ENCODE results near the gene DUSP1.

DNA sequence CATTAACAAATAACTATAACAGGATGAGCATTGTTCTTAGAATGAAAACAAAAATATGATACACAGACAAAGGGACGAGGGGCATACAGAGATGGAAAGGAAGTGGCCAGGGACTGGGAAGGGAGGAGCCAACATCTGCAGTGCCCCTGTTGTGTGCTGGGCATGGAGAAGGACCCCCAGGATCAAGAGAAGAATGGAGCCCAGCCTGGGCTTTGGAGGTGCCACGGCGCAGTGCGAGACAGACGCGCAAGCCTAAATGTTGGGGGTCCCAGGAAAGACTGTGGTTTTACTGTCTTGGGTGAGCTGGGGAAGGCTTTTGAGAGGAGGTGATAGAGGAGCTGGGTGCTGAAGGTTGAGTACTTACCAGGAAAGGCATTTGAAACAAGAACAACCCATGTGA lies 28.4 kb upstream of the DUSP1 start:
- no peak for TF ChIP-seq CTCF (IDR thresholded peaks at IDR 0.05)
- no peak for TF ChIP-seq POLR2A (IDR thresholded peaks at IDR 0.05)

All from vagina (tissue), 2 donors.